Activated T-cell treated with anti-CD3 and anti-CD28 coated beads for 1 hour (primary cell): Measurements from ENCODE around the gene CNTNAP2.

Source experiments
- DNase-seq: peaks from one replicate; pipeline ENCODE4 v3.0.0-alpha.2; 2020; ENCODE audit warnings: low read depth

The CNTNAP2 gene

DNA sequence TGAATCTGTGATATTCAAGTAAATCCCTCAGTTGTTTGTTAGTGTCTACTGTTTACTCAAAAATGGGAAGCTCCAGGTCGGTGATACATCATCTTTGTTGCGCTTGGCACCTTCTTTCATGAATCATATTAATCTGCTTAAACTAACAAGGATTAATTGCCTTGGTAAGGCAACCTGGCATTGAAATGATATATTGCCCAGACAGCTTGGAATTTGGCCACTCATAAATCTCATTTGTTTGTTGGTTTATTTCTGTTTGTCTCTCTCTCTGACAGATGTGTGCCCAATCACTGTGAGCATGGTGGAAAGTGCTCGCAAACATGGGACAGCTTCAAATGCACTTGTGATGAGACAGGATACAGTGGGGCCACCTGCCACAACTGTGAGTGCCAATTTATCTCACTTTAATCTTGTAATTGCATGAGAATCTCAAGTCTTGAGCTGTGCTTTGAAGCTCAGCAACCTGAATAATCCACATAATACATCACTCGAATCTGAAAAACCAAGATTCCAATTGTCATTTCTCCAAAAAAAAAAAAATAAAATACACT is 1369.1 kb downstream of the CNTNAP2 start:
- no peak for DNase-seq

DNA sequence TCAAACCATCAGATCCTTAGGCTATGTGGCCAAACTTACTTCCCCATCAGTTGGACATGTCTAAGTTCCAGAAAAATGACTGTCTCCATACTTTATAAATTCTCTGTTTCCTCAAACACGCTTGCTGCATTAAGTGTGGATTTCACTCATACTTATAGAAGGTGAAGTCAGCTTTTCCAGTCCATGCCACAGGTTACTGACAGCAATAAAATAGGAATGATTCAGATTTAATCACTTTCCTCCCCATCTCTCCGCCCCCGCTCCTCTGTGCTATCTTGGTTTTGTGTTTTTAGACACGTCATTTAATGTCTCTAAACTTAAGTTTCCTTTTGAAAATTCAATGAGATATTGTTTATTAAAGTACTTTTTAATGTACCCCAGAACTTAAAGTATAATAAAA is 1376.0 kb downstream of the CNTNAP2 start:
- no peak for DNase-seq

DNA sequence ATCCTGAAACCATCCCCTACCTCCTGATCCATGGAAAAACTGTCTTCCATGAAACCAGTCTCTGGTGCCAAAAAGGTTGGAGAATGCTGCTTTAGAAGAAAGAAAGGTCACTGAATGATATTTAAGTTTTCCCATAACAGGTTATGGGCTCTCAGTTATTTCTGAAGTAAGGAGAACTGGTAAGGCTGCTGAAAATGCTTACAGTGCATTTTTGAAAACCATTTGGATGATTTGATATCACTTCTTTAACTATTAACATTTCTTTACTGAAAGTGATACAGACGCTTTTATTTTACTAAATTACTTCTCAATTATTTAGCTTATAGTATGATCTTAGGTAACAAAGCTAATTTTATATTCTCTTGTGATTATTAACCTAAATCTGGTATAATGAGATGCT is 1379.6 kb downstream of the CNTNAP2 start:
- no peak for DNase-seq

DNA sequence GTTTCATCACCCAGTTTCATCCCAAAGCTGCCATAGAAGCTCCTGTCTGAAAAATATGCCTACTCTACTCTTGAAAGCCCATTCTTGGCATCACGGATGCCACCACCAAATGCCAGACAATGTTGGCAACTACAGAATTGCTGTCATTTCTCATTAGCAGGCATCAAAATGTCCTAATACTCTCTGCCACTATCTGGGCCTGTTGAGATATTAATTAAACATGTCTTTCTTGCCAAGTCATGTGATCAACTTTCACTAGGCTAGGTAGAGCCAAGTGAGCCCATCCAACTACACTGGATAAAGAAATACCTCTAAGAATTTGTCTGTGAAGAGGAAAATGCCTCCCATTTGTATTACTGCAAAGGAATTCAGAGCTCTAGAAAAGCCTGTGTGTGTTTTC is 1380.6 kb downstream of the CNTNAP2 start:
- no peak for DNase-seq

DNA sequence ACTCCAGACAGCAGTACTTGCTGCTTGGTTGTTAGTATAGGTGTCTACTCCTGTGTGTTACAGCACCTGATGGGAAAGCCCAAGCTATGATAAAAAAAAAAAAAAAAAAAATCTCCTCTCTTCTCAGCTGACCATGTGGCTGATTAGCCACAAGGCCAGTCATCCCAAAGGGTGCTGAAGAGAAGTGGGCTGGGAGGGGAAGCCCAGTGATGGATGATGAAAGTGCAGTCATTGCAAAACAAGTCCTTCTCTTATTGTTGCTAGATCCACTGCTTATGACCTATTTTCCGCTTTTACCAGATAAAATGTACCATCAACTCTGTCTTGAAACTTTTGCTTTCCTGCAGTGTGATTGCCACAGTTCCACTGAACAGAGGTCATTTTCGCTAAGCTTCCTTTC is 1381.5 kb downstream of the CNTNAP2 start:
- DNase-seq, result no peak

DNA sequence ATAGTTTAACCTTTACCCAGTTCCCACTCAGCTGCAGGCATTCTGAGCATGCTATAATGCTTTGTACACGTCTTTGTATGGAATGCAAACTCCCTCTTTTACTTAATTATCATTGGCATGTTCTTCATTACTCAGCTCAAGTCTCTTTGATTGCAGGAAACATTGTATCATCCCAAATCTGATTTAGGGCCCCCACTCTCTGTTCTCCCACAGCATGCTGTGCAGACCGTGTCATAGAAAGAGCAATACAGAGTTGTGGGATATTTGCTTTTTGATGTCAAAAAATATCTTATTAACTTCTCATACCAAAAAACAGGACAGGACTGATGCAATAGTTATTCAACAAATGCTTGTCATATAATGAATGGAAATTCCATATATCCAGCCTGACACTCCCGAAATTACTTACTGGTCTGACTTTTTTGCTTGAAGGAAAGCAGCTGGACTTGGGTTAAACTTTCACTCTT is 1392.5 kb downstream of the CNTNAP2 start:
- DNase-seq, result no peak

DNA sequence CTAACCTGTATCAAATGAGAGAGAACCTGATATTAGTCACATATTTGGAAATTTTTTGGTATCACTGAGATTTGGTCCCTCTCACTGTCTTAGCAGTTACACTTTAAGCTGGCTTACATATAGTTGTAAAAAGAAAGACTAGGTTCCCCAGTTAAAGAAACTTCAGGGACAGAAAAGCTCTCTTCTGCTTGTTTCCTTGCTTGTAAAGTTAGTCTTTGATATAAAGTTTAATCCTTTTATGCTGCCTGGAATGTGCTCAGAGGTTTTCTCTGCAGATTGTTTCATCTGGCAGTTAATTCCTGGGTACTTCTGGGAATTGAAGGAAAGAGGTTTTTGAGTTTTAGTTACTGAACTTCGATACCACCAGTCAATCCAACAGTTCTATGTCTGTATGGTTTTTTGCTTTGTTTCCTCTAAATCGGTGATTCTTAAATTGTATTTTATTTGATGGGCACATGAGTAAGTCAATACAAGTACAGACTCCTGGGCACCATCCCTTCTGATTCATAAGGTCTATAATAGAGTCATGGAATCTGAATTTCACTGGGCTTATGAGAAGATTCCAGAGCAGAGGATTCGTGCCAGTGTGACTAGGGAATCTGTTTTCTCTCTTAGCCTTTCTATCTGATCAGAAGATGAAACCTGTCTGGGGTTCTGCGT is 1393.1 kb downstream of the CNTNAP2 start:
- DNase-seq, result no peak

DNA sequence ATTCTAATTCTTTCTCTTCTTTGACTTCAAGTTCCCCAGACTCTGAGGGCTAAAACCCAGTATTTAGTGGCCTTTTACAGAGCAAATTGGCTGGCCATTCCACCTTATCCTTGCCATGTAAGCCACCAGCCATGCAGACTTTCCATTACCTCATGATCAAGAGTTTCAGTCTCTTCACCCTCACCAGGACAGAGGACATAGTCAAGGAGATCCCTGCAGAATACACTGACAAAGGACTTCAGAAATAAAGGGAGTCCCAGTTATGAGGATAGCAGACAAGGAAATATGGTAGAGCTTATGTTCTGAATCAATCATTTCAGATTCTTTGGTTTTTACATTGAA is 1393.6 kb downstream of the CNTNAP2 start:
- no peak for DNase-seq

DNA sequence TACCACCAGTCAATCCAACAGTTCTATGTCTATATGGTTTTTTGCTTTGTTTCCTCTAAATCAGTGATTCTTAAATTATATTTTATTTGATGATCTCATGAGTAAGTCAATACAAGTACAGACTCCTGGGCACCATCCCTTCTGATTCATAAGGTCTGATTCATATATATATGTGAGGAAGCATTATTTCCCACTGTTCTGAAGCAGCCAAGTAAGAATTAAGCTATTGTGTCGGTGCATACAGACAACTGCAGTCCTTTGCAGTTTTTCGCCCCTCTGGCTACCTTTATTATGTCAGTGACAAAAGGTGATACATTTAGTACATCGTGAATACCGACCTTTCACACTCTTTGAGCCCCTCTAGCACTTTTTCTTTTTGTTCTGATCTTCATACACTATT is 1394.3 kb downstream of the CNTNAP2 start:
- DNase-seq, result no peak

DNA sequence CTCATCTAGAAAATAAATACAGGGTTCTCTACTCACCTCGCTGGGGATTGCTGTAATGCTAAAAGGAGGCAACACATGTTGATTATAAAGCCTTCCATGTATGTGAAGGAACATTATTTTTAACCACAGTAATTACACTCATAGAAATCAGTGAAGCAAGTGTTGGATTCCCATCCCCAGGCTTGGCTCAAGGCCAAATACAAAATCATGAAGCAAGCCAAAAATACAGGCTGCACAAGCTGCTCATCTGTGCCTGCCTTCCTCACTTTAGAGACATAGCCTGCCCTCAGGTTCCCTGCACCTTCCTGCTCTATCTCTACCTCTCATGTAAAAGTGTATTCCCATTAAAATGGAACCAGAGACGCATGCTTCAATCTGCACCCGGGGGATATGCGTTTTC is 1396.8 kb downstream of the CNTNAP2 start:
- no peak for DNase-seq

DNA sequence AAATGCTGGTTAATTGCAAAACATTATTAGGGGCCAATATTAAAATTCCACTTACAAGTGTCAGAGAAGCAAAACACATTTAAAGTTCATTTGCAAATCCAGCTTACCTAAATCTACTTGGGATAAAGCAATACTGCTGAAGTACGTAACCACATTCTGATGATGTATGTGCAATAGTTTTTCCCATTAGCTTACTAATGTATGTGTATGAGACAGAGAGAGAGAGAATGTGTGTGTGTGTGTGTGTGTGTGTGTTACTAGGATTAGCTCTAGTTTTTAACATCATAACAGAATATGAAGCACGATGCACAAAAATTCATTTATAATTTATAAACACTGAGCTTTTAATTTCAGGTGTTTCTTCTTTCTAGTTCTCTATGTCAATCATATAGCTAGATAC is 1399.8 kb downstream of the CNTNAP2 start:
- DNase-seq, result no peak

DNA sequence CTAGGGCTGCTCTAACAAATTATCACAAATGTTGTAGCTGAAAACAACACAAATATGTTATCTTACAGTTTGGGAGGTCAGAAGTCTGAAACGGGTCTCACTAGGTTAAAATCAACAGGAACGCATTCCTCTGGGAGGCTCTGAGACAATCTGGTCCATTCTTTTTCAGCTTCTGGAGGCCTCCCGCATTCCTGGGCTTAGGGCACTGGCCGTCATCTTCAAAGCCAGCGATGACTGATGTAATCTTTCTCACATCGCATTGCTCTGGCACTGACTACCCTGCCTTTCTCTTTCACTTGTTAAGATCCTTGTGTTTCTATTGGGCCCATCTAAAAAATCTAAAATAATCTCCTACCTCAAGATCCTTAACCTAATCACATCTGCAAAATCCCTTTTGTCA is 1402.5 kb downstream of the CNTNAP2 start:
- no peak for DNase-seq

DNA sequence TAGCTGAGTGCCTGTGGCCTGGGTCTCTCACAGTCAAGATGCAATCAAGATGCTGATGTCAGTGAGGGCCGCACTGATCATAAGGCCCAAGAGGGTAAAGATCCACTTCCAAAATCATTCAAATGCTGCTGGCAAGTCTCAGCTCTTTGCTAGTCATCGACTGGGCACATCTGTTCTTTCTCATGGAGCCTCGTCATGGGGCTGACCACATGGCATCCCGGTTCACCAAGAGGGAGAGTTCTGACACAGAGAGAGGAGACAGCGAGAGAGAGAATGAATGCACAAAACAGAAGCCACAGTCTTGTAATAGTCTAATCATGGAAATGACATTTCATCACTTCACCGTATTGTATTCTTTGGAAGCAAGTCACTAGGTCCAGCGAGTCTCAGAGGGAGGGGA is 1406.5 kb downstream of the CNTNAP2 start:
- DNase-seq, result no peak

DNA sequence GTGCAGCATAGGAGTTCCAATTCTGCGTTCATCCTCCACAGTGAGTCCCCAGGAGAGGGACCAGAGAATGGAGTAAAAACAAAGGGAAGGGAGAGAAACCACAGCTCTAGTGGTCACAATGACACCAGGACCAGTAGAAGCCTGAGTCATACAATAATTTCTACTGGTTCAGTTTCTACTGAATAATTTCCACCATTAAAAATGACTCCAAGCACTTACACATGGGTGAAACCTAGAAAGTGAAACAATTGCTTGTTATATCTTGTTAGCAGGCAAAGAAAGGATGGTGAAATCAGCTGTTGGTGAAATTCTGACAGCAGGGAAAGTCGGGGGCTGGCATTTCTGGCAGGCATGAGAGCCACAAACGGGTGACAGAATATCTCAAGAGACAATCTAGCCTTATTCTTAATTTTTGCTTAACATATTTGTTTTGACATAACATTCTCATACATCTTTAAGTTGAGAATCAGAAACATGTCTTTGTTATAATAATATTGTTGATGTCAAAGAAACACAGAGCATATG is 1408.2 kb downstream of the CNTNAP2 start:
- no peak for DNase-seq

DNA sequence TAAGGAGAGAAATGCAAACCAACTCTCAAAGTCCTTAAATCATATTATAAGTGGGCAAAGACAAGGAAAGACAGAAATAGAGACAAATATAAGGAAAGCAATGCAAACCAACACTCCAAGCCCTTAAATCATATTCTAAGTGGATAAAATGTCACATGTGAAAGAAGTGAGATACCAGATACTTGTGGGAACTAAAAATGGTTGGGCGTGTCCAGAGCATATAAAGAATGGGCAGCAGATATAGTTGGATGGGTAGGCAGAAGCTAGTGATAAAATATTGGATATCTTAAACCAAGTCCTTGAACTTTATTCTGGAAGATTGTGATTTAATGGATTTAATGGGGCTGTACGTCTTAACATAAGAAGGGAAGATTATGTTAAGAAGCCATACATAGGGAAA is 1408.7 kb downstream of the CNTNAP2 start:
- DNase-seq, result no peak

DNA sequence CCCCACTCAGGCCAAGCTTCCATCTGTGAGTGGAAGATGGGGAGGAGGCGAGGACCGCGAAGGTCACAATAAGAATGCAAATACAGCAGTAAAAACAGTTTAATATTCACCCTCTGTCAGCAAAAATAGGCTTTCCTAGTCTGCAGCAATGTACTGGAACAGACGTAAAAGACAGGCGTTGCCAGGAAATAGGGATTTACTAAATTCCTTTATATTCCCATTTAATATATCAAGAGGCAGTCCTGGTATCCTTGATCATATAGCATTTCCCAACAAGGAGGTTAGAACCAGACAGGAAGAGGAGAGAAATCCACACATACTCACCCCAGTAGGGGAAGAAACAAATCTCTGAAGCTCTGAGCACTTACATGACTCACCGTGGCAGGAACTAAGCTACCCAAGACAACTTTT is 1419.1 kb downstream of the CNTNAP2 start:
- DNase-seq, result no peak

DNA sequence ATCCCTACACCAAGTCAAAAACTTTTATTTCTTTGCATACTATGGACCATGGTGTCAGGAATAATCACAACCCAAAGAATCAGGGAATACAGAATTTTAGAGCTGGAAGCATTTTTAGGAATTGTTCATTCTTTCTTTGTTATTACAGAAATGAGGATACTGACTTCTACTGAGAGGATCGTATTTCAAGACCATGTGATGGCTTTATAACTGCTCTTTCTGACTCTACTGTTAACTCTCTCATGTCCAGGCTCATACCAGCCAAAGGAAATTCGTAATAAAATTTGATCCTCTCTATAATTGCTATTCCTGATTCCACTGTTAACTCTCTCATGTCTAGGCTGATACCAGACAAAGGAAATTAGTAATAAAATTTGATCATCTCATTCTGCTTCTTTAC is 1423.1 kb downstream of the CNTNAP2 start:
- no peak for DNase-seq

DNA sequence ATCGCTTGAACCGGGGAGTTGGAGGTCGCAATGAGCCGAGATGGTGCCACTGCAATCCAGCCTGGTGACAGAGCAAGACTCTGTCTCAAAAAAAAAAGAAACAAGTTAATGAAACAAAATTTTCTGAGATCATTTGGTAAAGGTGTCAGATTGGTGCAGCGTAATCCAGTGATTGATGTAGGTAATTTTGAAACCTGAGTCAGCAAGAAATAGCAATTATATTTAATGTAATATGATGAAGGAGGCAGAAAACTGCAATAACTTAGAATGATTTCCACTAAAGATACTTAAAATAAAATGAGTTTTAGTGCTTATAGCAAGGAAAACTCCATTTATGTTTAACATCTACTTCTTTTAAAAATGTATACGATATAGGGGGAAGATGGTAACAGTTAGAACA is 1424.1 kb downstream of the CNTNAP2 start:
- no peak for DNase-seq

DNA sequence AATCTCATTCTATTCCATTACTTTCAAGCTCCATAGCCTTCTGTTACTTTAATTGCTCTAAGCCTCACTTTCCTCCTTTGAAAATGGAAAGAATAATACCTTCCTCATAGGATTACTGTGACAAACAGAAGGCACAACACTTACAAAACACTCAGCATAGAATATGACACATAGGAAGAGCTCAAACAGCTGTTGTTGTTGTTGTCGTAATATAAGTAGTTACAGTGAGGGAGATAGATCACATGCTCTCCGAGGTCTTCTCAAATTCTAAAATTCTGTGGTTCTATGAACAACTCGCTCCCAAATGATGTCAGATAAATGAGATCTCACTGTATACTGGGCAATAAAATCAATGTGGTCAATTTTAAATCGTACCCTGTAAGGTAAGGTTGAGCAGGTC is 1424.7 kb downstream of the CNTNAP2 start:
- DNase-seq, result no peak

DNA sequence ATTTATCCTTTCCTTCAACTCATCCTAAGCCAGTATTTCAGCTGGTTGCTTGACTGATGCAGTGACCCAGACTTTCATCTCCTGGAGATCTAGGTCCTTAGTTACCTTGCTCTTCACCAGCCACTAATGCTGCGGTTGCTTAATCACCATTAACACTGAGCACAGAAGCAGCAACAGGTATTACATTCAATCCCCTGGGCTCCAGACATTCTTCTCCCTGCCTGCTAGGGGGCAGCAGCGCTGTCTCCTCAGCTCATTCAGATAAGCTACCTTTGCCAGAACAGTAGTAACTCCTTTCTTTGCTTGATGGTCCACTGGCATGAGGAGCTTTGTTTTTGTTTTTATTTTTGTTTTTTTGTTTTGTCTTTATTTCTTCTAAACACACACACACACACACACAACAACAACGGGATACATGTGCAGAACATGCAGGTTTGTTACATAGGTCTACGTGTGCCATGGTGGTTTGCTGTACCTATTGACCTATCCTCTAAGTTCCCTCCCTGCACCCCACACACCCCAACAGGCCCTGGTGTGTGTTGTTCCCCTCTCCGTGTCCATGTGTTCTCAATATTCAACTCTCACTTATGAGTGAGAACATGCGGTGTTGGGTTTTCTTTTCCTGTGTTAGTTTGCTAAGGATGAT is 1430.8 kb downstream of the CNTNAP2 start:
- DNase-seq, result no peak

DNA sequence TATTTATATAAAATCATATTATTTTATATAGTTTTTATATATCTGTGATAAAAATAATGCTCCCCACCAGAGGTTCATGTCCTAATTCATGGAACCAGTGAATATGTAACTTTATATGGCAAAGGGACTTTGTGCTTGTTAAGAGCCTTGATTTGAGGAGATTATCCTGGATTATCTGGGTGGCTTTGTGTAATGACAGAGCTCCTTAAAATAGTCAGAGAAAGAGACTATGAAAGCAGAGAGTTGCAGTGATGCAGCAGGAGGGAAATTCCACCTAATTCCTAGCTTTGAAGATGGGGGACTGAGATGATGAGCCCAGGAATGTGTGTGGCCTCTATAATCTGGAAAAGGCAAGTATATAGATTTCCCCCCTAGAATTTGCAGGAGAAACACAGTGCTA is 1439.7 kb downstream of the CNTNAP2 start:
- no peak for DNase-seq

DNA sequence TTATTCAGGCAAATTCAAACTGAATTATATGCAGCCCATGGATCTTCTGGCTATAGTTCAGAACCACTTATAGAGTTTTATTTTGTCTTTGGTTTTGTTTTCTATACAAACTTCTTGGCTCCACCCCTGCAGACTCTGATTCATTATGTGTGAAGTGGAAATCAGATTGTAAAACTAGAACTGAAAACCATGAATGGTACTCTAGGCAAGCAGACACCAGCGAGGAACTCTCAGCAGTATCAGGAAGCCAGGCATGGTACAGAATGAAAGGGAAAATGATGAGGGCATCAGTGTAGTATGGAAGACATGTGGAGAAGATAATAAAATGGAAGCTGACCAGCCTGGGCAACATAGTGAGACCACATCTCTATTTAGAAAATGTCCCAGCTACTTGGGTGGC is 1447.1 kb downstream of the CNTNAP2 start:
- DNase-seq, result no peak

DNA sequence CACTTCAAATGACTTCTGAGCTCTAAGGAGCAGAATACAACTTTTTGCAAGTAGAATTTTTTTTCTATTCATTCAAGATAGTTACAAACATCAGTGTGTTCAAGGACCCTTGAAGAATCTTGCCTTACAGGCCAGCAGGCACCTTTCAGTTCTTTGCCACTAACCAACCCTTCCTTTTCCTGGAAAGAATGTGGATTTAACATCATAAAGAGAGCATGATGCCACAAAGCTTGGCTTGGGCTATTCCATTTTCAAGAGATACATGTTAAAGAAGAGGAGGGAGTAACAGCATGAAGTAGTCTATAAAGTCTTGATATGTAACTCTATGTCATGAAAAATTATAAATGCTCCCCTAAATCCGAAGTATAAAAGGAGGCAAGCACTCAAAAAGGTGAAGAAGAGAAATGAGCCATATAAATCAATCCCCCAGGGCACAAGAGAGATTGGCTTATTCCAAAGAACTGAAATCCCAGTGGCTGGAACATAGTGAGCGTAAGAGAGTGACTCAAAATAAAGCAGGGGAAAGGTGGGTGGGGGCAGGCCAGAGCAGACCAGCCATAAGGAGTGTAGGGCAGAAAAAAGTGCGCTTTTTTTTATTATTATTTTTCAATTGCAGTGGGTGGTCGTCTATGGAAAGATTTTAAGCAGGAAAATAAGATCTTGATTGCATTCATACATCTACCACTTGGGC is 1448.3 kb downstream of the CNTNAP2 start:
- DNase-seq, result no peak
